ENCODE measurements around the gene NCKAP5L. TPM values are rescaled to one million over a fixed set of nuclear protein-coding genes. Genes with fewer than 3 reads are reported as not detected.
"Not testable (repeated sequence)": the region's sequence is repeated elsewhere in the genome, so short reads cannot be mapped to it uniquely, and the experiment has no call there.

Gene NCKAP5L
- total RNA-seq, 2 donors from 2014 or later: 16.2 to 22.4 TPM

DNA sequence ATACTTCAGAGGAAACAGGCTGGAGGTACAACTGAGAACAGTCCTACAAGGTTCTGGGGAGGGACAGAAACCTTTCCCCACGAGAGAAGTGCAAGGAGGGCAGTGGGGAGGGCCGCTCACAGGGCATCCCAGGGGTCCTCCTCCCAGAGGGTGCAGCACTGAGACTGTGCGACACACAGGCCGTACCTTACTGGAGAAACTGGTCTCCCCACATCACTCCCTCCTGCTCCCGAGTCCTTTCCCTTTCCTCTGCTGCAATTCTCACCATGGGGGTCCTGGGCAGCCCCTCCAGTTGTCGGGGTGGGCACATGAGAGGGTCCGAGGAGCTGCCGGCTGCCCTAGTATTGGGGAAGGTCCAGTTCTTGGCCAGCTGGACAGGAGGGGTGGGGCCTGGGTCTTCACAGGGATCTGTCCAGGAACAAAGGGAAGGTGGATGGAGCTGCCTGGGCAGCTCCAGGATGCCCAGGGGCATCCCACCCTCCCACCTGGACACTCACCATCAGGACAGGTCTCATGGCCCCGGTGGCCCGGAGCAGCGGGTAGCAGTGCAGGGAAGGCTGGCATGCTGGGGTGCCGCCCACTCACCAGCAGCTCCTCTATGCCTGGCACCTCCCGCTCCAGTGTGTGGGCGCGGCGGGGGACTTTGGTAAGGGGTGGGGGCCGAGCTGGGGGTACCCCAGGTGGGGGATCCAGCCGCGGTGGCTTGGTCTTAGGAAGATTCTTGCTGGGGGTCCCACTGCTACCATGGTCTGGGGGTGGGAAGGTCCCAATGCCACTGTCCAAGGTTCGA lies 35.8 kb downstream of the NCKAP5L start:
- intact Hi-C loops (cut with DNase I): no loop called here
- peak; percentile 81 for DNase-seq (ENCODE audit: low spot score)

DNA sequence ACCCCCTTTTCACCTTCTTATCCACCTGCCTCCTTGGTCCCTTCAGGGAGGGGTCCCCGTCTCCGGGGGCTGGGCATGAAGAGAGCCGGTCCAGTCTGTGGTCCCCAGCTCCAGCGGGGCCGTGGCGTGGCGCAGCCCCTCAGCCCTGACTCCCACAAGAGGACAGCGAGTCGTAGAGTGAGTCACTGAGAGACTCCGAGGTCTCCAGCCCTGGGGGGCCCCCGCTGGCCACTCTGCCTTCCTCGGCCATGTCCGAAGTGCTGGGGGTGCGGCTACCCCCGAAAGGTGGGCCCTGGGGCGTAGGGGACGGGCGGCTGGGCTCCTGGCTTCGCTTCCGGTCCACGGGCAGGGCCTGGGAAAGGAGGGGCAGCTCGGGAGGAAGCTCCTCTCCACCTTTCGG lies 36.5 kb downstream of the NCKAP5L start:
- intact Hi-C loops (cut with DNase I): no loop called here

DNA sequence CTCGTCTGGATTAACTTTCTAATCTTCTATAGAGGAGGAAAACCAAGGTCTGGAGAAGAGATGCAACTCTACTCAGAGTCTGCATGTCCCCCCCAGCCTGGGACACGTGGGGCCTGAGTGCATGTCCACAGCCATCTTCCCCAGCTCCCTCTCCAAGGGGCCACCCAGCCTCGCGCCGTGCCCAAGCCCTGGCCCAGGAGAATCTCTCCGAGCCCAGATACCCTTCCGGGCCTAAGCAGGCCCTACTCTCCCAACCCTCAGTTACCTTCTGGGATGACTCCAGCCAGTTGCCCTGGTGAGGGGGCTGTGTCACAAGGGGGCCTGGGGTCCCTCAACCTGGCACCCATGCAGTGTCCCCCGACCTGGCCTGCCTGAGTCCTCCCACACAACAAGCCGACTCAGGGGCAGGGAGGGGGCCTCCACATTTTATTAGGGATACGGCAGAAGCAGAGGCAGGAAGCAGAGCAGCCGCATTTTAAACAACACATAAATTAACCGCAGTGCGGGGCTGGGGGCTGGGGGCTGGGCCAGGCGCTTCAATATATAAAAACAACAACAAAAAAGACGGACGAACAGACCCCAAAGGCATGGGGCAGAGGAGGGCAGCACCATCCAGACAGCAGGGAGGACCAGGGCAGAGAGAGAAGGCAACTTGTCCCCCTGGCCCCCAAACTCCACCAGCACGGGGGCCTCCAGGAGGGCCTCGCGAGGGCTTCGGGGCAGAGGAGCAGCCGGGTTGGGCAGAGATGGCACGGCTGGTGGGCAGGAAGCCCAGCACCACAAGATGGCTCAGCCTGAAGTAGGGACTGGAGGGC lies 37.3 kb downstream of the NCKAP5L start:
- peak; percentile 75 for DNase-seq (ENCODE audit: low spot score)
- intact Hi-C loops (cut with DNase I): no loop called here

More for the DNA sequence above, 36.5 kb downstream of the NCKAP5L start:
- DNase-seq (ENCODE audit: low spot score): peak; percentile 82

DNA sequence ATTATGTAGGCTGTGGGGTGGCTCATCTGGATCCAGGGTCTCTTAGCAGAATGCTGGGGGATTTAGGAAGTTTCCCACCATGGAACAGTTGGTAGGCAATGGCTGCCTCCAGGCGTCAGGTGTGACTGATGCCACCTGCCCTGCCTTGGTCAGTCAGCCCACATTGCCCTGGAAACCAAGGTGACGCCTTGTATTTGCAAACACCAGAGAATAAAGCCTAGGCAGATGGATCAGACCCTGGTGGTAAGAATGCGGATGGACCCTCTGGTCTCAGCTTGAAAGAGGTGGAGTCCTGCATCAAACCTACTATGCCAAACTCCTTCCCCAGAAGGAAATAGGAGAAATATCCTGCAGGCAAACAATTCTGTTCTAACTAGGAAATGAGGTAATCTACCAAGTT lies 38.2 kb downstream of the NCKAP5L start:
- intact Hi-C loops (cut with DNase I): no loop called here
- DNase-seq (ENCODE audit: low spot score): peak; percentile 44

DNA sequence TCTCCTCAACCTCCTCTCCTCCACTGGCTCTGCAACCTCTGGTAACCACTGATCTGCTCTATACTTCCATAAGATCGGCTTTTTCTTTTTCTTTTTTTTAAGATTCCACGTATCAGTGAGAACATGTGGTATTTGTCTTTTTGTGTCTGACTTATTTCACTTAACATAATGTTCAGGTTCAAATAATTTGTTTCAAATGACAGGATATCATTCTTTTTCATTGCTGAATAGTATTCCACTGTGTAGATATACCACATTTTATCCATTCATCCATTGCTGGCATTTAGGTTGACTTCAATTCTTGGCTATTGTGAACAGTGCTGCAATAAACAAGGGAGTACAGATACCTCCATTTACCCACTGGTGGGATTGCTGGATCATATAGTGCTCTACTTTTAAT lies 40.5 kb downstream of the NCKAP5L start:
- intact Hi-C loops (cut with DNase I): no loop called here
- no peak for DNase-seq (ENCODE audit: low spot score)

DNA sequence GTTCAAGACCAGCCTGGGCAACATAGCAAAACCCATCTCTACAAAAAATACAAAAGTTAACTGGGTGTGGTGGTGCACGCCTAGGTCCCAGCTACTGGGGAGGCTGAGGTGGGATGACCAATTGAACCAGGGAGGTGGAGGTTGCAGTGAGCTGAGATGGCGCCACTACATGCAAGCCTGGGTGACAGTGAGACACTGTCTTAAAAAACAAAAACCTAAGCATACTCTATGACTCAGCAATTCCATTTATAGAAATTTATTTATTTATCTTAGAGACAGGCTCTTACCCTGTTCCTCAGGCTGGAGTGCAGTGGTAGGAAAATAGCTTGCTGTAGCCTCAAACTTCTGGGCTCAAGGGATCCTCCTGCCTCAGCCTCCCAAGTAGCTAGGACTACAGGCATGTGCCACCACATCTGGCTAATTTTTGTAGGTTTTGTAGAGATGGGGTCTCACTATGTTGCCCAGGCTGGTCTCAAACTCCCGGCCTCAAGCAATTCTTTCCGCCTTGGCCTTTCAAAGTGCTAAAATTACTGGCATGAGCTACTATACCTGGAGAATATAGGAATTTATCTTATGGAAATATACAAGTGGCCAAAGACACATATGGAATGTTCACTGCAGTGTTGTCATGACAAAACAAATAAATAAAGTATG lies 43.3 kb downstream of the NCKAP5L start:
- DNase-seq (ENCODE audit: low spot score): peak; percentile 29
- intact Hi-C loops (cut with DNase I): no loop called here

DNA sequence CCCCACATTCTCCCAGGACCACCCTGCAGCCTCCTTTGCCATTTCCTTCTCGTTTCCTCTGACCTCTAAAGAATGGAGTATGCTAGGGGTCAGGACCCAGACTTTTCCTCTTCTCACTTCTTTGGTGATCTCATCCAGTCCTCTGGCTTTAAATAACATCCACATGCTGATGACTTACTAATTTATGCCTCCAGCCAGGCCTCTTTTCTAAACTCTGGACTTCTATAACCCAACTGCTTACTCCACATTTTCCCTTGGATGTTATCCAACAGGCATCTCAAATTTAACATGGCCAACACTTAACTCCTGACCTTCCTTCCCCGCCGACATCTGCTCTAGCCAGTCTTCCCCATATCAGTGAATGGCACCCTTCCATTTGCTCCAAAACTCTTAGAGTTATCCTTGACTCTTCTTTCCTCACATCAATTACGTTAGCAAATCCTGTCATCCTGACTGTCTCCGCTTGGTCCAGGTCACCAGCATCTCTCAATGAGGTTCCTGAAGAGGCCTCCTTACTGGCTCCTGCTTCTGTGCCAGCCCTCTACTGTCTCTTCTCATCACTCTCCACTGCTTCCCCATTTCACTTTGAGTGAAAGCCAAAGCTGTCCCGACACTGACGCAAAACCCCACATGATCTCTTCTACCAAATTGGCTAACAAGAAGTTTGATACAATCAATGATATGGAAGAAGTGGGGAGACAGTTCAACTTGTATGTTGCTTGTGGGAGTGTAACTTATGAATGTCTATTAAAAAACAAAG lies 44.1 kb downstream of the NCKAP5L start:
- intact Hi-C loops (cut with DNase I): no loop called here
- DNase-seq (ENCODE audit: low spot score): peak; percentile 83

DNA sequence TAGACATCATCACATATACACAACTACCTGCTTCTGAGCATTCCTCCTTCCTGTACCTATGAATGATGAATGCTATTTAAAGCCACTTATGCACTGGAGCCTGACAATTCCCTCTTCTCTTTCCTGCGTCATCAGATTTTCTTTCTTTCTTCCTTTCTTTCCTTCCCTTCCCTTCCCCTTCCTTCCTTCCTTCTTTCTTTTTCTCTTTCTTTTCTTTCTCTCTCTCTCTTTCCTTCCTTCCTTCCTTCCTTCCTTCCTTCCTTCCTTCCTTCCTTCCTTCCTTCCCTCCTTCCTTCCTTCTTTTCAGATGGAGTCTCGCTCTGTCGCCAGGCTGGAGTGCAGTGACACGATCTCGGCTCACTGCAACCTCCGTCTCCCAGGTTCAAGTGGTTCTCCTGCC lies 47.3 kb downstream of the NCKAP5L start:
- DNase-seq (ENCODE audit: low spot score); intact Hi-C loops (cut with DNase I): not testable (repeated sequence)

DNA sequence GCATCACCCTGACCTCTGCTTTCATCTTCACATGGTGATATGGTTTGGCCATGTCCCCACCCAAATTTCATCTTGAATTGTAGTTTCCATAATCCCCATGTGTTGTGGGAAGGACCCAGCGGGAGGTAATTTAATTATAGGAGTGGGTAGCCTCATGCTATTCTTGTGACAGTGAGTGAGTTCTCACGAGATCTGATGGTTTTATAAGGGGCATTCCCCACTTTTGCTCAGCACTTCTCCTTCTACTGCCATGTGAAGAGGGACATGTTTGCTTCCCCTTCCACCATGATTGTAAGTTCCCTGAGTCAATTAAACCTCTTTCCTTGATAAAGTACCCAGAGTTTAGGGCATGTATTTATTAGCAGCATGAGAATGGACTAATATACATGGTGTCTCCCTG lies 48.6 kb downstream of the NCKAP5L start:
- intact Hi-C loops (cut with DNase I): loop anchor here in 1 of 2 donors (5.0 kb wide), 1 partner anchor 63 kb away; the partner anchor contains the start of gene BCDIN3D
- peak; percentile 17 for DNase-seq (ENCODE audit: low spot score)

DNA sequence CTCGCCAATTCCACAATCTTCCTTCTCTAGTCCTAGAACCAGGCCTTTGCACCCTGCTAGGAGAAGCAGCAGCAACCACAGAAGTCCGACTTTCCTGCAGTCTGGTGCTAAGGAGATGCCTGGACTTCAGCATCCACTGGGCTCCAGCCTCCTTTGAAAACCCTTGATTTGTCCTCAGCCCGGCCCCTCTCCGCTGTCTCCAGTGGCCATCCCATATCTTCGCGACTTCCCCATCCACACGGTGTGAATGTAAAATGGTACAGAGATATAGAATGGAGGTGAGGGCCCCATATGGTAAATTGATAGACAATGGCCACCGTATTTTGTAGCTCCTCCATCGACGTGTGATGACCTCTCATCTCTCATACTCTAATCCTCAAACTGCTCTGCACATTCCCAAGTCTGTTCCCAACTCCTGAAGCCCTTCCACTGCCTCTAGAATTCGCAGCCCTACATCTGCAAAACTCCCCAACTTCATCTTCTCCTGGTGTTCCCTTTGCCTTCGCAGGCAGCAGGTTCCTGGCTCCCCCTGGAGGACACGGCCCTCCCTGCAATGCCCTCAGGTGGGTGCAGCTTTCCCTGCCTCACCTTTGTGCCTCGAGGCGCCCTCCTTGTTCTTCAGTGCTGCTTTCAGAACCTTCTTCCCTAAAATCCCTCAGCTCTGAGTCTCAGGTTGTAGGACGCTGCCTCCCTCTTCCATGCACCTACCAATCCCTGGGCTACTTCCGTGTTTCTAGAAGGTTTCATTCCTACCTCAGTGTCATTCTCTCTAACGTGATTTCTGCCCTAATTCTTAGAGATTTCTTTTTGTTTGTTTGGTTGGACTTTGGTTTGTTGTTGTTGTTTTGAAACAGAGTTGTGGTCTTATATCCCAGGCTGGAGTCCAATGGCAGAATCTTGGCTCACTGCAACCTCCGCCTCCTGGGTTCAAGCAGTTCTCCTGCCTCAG lies 50.1 kb downstream of the NCKAP5L start:
- intact Hi-C loops (cut with DNase I): loop anchor here in 1 of 2 donors (5.0 kb wide), 1 partner anchor 64 kb away; the partner anchor contains the start of gene BCDIN3D
- peak; percentile 77 for DNase-seq (ENCODE audit: low spot score)

DNA sequence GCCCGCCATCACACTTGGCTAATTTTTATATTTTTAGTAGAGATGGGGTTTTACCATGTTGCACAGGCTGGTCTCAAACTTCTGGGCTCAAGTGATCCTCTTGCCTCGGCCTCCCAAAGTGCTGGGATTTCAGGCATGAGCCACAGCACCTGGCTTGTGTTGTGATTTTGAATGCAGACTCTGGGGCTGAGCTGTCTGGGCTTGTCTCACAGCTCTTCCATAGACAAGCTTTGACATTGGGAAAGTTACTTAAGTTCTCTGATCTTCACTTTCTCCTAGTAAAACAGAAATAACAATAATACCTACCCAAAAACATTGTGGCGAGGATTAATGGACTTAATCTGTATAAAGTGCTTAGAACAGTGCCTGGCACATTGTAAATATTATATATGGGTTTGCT lies 50.9 kb downstream of the NCKAP5L start:
- intact Hi-C loops (cut with DNase I): loop anchor here in 1 of 2 donors (5.0 kb wide), 1 partner anchor 65 kb away; the partner anchor contains the start of gene BCDIN3D
- peak; percentile 12 for DNase-seq (ENCODE audit: low spot score)

DNA sequence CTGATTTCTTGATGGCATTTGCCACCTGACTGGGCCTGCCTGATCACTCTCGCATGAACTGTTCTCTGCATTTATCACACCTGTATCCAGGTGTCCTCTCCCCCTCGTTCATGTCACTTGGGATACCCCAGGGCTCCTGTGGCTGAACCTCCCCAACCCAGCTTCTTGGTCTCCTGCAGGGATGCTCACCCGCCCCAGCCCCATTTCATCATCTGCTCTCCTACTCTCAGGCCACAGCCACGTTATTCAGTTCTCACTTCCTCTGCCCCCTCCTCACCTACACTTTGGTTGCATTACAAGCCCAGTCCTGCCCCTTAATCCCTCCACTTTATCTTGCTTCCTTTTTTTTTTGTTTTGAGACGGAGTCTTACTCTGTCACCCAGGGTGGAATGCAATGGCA lies 51.4 kb downstream of the NCKAP5L start:
- intact Hi-C loops (cut with DNase I): loop anchor here in 1 of 2 donors (5.0 kb wide), 1 partner anchor 65 kb away; the partner anchor contains the start of gene BCDIN3D
- DNase-seq (ENCODE audit: low spot score): peak; percentile 45

DNA sequence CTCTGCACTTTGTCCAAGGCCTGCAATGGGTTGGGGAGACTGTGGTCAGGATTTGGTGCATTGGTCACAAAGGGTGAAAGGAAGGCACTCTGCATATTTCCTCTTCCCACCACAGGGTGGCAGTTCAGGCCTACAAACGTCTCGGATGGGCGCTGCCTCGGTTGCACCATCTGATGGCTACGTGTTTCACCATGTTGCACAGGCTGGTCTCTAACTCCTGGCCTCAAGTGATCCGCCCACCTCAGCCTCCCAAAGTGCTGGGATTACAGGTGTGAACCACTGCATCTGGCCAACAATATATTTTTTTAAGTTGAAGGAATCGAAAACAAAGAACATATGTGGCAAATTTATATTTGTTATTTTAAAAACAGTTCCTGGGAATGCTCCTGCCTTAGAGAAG lies 51.8 kb downstream of the NCKAP5L start:
- intact Hi-C loops (cut with DNase I): loop anchor here in 1 of 2 donors (5.0 kb wide), 1 partner anchor 66 kb away; the partner anchor contains the start of gene BCDIN3D
- DNase-seq (ENCODE audit: low spot score): peak; percentile 89

DNA sequence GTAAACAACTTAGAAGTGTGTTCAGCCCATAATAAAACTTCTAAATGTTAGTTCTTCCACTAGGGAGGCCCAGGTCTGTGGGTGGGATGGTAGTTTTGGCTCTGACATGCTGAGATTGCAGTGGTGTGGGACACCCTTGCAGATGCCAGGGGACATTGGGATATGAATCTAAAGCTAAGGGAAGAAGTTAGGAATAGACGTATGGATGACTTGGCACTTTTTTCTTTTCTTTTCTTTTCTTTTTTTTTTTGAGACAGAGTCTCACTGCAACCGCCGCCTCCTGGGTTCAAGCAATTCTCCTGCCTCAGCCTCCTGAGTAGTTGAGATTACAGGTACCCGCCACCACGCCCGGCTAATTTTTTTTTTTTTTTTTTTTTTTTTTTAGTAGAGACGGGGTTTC lies 55.1 kb downstream of the NCKAP5L start:
- intact Hi-C loops (cut with DNase I): not testable (repeated sequence)

DNA sequence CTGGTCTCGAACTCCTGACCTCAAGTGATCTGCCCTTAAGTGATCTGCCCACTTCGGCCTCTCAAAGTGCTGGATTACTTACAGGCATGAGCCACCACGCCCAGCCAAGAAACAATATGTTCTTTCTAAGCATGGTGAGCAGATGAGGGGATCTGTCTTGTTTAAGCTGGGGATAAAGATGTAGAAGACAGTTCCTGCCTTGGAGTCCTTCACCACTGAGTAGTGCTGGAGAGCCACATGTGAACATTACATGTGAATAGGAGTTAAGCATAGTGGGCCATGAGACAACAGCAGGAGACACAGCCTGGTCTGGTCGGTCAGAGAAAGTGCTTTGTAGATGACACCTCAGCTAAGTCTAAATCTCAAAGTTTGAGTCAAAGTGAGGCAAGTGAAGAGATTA lies 60.9 kb downstream of the NCKAP5L start:
- intact Hi-C loops (cut with DNase I): no loop called here
- no peak for DNase-seq (ENCODE audit: low spot score)

More for the DNA sequence above, 55.1 kb downstream of the NCKAP5L start:
- DNase-seq (ENCODE audit: low spot score): not testable (repeated sequence)

DNA sequence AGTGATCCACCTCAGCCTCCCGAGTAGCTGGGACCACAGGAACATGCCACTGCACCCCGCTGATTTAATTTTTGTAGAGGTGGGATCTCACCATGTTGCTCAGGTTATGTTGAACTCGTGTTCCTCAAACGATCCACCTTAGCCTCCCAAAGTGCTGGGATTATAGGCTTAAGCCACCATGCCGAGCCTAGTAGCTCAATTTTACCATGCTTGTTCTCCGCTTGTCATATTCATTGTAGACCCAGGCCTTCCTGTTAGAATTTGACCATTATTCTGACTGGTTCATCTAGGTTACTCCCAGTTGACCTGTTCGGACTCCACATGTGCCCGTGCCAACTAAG lies 62.1 kb downstream of the NCKAP5L start:
- intact Hi-C loops (cut with DNase I): no loop called here

DNA sequence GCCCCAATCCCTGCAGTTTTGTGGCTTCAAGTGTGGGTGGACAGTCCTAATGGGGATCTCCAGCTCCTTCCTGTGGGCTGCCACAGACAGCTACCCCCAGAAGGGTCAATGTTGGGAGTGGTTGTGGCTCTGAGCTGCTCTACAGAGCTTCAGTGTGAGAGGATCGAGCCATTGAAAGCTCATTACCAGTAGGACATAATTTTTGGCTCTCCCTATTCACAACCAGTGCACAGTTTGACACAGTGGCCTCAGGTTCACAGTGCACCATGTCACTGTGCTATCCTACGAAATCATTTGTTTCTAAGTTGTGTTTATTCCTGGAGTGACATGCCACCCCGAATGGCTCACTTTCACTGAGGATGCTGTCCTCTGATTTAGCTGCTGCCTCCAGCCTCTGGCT lies 64.1 kb downstream of the NCKAP5L start:
- DNase-seq (ENCODE audit: low spot score): peak; percentile 20
- intact Hi-C loops (cut with DNase I): no loop called here

More for the DNA sequence above, 62.1 kb downstream of the NCKAP5L start:
- no peak for DNase-seq (ENCODE audit: low spot score)

Measured in posterior vena cava (tissue), 2 donors.